Fibroblast of villous mesenchyme (primary cell): ENCODE results near the gene PSMB2. TPM values are rescaled to one million over a fixed set of nuclear protein-coding genes. Genes with fewer than 3 reads are reported as not detected.

ENCODE experiments used
- DNase-seq: peaks from one replicate; pipeline ENCODE4 v3.0.0-alpha.2; 2010; ENCODE audit warnings: low read depth
- H3K4me3 ChIP-seq: 2 replicates; pipeline ENCODE4 v1.5.1; 2011; ENCODE audit warnings: low read depth, mild to moderate bottlenecking, low read length
- total RNA-seq: library from RNA; depleted of rRNA; stranded (reverse); fragments of >200 nt; gene quantifications from 2 replicates; pipeline ENCODE4 v1.2.3, GENCODE V29; 2012
- TF ChIP-seq, protein P1 (sequence below): IDR thresholded peaks from 2 replicates; pipeline ENCODE4 v1.5.1; 2012; ENCODE audit warnings: low read depth, mild to moderate bottlenecking, low read length; ENCODE audit not compliant: insufficient read depth

Gene PSMB2
- total RNA-seq, 1 donor: 21.2 TPM

GRCh38 chr1:35598895-35599294 is 42.4 kb downstream of the PSMB2 start:
- H3K4me3 ChIP-seq: no peak overlapping the region
- DNase-seq: no peak
- TF ChIP-seq, protein P1, sequence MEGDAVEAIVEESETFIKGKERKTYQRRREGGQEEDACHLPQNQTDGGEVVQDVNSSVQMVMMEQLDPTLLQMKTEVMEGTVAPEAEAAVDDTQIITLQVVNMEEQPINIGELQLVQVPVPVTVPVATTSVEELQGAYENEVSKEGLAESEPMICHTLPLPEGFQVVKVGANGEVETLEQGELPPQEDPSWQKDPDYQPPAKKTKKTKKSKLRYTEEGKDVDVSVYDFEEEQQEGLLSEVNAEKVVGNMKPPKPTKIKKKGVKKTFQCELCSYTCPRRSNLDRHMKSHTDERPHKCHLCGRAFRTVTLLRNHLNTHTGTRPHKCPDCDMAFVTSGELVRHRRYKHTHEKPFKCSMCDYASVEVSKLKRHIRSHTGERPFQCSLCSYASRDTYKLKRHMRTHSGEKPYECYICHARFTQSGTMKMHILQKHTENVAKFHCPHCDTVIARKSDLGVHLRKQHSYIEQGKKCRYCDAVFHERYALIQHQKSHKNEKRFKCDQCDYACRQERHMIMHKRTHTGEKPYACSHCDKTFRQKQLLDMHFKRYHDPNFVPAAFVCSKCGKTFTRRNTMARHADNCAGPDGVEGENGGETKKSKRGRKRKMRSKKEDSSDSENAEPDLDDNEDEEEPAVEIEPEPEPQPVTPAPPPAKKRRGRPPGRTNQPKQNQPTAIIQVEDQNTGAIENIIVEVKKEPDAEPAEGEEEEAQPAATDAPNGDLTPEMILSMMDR: no peak

DNA sequence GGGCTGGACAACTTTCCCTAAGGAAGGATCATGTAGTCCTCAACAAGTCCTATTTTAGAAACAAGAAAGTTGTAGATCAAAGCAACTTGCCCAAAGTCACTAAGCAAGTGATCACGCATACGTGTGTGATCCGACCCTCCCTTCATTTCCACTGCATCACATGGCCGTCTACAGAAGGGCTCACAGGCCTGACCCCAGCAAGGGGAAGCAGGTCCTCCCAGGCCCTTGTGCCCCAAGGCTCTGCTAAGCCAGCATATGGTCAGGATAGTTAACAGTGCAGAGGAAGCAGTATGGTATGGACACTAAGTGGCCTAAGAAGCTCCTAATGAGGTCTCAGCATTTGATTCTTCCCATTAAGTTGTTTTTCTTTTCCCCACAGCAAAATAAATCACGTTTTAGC is 43.5 kb downstream of the PSMB2 start:
- DNase-seq: no peak
- TF ChIP-seq, protein P1: no peak
- no peak overlapping the region for H3K4me3 ChIP-seq

GRCh38 chr1:35595684-35596083 is 45.6 kb downstream of the PSMB2 start:
- TF ChIP-seq, protein P1: no peak

GRCh38 chr1:35594005-35594760 is 47.1 kb downstream of the PSMB2 start:
- TF ChIP-seq, protein P1: no peak
- no peak for DNase-seq
- no peak overlapping the region for H3K4me3 ChIP-seq

More at GRCh38 chr1:35595684-35596083, 45.6 kb downstream of the PSMB2 start:
- no peak for DNase-seq
- H3K4me3 ChIP-seq: no peak overlapping the region

- no peak for DNase-seq
- H3K4me3 ChIP-seq: no peak overlapping the region
- TF ChIP-seq, protein P1: no peak
Measured at GRCh38 chr1:35592991-35593769, 48.1 kb downstream of the PSMB2 start.

GRCh38 chr1:35591211-35591610 is 50.1 kb downstream of the PSMB2 start:
- TF ChIP-seq, protein P1: no peak
- DNase-seq: no peak
- H3K4me3 ChIP-seq: no peak overlapping the region
